Measurements from ENCODE around the gene GPR68.
"Not testable (repeated sequence)": the region's sequence is repeated elsewhere in the genome, so short reads cannot be mapped to it uniquely, and the experiment has no call there.

The GPR68 gene

GRCh38 chr14:91252871-91253794 is 8.6 kb upstream of the GPR68 start:
- no peak for DNase-seq (ENCODE audit: low read depth in 2 of 2)

GRCh38 chr14:91250912-91251311 is 6.4 kb upstream of the GPR68 start:
- DNase-seq (ENCODE audit: low read depth in 2 of 2) = no peak

GRCh38 chr14:91249841-91250616 is 5.5 kb upstream of the GPR68 start:
- no peak for DNase-seq (ENCODE audit: low read depth in 2 of 2)

GRCh38 chr14:91246051-91246852 is 1.7 kb upstream of the GPR68 start:
- peak in 1 of 2 donors; percentile 65 for DNase-seq (ENCODE audit: low read depth in 2 of 2)

- DNase-seq (ENCODE audit: low read depth in 2 of 2) = not testable (repeated sequence)
Measured at GRCh38 chr14:91245616-91246015, 1.1 kb upstream of the GPR68 start.

- peak in 1 of 2 donors; percentile 52 for DNase-seq (ENCODE audit: low read depth in 2 of 2)
Measured at GRCh38 chr14:91245029-91245428, 525 bp upstream of the GPR68 start.

GRCh38 chr14:91243074-91243471 is 1.4 kb downstream of the GPR68 start:
- no peak for DNase-seq (ENCODE audit: low read depth in 2 of 2)

- no peak for DNase-seq (ENCODE audit: low read depth in 2 of 2)
Measured at GRCh38 chr14:91242635-91243034, 1.9 kb downstream of the GPR68 start.

GRCh38 chr14:91241863-91242262 is 2.6 kb downstream of the GPR68 start:
- DNase-seq (ENCODE audit: low read depth in 2 of 2) = no peak

- DNase-seq (ENCODE audit: low read depth in 2 of 2) = no peak
Measured at GRCh38 chr14:91238661-91239060, 5.8 kb downstream of the GPR68 start.

GRCh38 chr14:91238085-91238484 is 6.4 kb downstream of the GPR68 start:
- no peak for DNase-seq (ENCODE audit: low read depth in 2 of 2)

- DNase-seq (ENCODE audit: low read depth in 2 of 2) = no peak
Measured at GRCh38 chr14:91237219-91237618, 7.3 kb downstream of the GPR68 start.

GRCh38 chr14:91235841-91236240 is 8.7 kb downstream of the GPR68 start:
- no peak for DNase-seq (ENCODE audit: low read depth in 2 of 2)

GRCh38 chr14:91234791-91235114 is 9.8 kb downstream of the GPR68 start:
- DNase-seq (ENCODE audit: low read depth in 2 of 2) = no peak

- DNase-seq (ENCODE audit: low read depth in 2 of 2) = no peak
Measured at GRCh38 chr14:91233936-91234790, 10.3 kb downstream of the GPR68 start.

GRCh38 chr14:91232603-91233002 is 11.9 kb downstream of the GPR68 start:
- no peak for DNase-seq (ENCODE audit: low read depth in 2 of 2)

- DNase-seq (ENCODE audit: low read depth in 2 of 2) = no peak
Measured at GRCh38 chr14:91232052-91232451, 12.5 kb downstream of the GPR68 start.

GRCh38 chr14:91231446-91231845 is 13.1 kb downstream of the GPR68 start:
- no peak for DNase-seq (ENCODE audit: low read depth in 2 of 2)

- no peak for DNase-seq (ENCODE audit: low read depth in 2 of 2)
Measured at GRCh38 chr14:91230397-91231035, 14.0 kb downstream of the GPR68 start.

- DNase-seq (ENCODE audit: low read depth in 2 of 2) = peak in 1 of 2 donors; percentile 39
Measured at GRCh38 chr14:91229743-91230200, 14.7 kb downstream of the GPR68 start.

GRCh38 chr14:91229005-91229382 is 15.5 kb downstream of the GPR68 start:
- no peak for DNase-seq (ENCODE audit: low read depth in 2 of 2)
